Measurements from ENCODE around the gene SH2D6.

The SH2D6 gene

DNA sequence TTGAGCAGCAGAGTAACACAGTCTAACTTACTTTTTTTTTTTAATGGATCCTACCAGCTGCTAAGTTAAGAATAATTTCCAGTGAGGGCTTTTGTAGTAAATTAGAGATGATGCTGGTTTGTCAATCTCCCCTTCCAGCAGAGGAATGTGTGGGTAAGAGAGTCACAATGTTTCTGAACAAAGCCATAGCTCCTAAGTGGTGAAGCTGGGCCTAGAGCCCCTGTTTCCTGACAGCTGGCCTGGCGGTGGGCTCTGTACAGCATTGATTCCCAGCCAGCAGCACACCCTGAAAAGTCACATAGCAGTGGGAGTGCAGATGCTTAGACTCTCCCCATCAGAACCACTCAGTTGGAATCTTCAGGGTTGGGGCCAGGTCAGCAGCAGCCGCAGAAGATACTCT lies 32.8 kb upstream of the SH2D6 start:
- Histone ChIP-seq H3K4me2 (ENCODE audit: low read depth, low read length, poor library complexity, severe bottlenecking) (no peak overlapping the region), H3K27ac (ENCODE audit: low read depth, low read length) (no peak overlapping the region), H2AFZ (ENCODE audit: low read depth, low read length, severe bottlenecking) (no peak overlapping the region), H3K36me3 (ENCODE audit: low read length) (peaks cover 5% of the 10 kb centered on the region; the same call in 1 of the 2 replicates), H3K4me3 (ENCODE audit: insufficient read depth, low read length, poor library complexity, severe bottlenecking) (no peak overlapping the region), H3K79me2 (ENCODE audit: insufficient read depth, low read length) (no peaks in the 10 kb centered on the region), H3K9me3 (ENCODE audit: insufficient read depth, low read length) (no peaks in the 10 kb centered on the region), H3K9me2 (replicated peaks; ENCODE audit: insufficient read depth, low read length) (no peaks in the 10 kb centered on the region), H3K27me3 (ENCODE audit: low read length) (no peaks in the 10 kb centered on the region), H3K9ac (ENCODE audit: low read length) (no peak overlapping the region), H4K20me1 (ENCODE audit: low read depth, low read length) (no peaks in the 10 kb centered on the region), H3F3A (ENCODE audit: insufficient read depth) (no peaks in the 10 kb centered on the region)
- TF ChIP-seq EZH2phosphoT487 (conservative IDR thresholded peaks at IDR 0.05; ENCODE audit: low read length) = no peak
- TF ChIP-seq, protein P1, sequence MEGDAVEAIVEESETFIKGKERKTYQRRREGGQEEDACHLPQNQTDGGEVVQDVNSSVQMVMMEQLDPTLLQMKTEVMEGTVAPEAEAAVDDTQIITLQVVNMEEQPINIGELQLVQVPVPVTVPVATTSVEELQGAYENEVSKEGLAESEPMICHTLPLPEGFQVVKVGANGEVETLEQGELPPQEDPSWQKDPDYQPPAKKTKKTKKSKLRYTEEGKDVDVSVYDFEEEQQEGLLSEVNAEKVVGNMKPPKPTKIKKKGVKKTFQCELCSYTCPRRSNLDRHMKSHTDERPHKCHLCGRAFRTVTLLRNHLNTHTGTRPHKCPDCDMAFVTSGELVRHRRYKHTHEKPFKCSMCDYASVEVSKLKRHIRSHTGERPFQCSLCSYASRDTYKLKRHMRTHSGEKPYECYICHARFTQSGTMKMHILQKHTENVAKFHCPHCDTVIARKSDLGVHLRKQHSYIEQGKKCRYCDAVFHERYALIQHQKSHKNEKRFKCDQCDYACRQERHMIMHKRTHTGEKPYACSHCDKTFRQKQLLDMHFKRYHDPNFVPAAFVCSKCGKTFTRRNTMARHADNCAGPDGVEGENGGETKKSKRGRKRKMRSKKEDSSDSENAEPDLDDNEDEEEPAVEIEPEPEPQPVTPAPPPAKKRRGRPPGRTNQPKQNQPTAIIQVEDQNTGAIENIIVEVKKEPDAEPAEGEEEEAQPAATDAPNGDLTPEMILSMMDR (IDR thresholded peaks at IDR 0.05; ENCODE audit: insufficient read depth, low read length, poor library complexity, severe bottlenecking) = no peak

DNA sequence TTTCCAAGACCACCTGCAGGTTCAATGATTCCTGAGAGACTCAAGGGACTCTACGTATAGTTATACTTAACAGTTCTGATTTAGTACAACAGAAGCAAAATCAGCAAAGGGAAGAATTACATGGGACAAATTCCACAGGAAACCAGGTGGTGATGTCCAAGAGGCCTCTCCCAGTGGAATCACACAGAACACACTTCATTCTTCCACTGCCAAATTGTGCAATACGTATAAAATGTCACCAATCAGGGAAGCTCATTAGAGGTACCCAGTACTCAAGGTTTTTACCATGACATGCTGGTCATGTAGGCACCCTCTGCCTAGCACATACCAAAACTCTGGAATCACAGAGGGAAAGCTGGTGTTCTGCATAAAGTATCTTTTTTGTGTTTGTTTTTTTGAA lies 30.8 kb upstream of the SH2D6 start:
- Histone ChIP-seq H3K4me2 (ENCODE audit: low read depth, low read length, poor library complexity, severe bottlenecking) (no peak overlapping the region), H2AFZ (ENCODE audit: low read depth, low read length, severe bottlenecking) (no peak overlapping the region), H3K4me3 (ENCODE audit: insufficient read depth, low read length, poor library complexity, severe bottlenecking) (no peak overlapping the region), H3K9me2 (replicated peaks; ENCODE audit: insufficient read depth, low read length) (no peaks in the 10 kb centered on the region), H3K9me3 (ENCODE audit: insufficient read depth, low read length) (no peaks in the 10 kb centered on the region), H4K20me1 (ENCODE audit: low read depth, low read length) (no peaks in the 10 kb centered on the region), H3K27ac (ENCODE audit: low read depth, low read length) (no peak overlapping the region), H3K9ac (ENCODE audit: low read length) (no peak overlapping the region), H3K79me2 (ENCODE audit: insufficient read depth, low read length) (no peaks in the 10 kb centered on the region), H3K27me3 (ENCODE audit: low read length) (no peaks in the 10 kb centered on the region), H3F3A (ENCODE audit: insufficient read depth) (no peaks in the 10 kb centered on the region), H3K36me3 (ENCODE audit: low read length) (no peaks in the 10 kb centered on the region)
- TF ChIP-seq, protein P1 (IDR thresholded peaks at IDR 0.05; ENCODE audit: insufficient read depth, low read length, poor library complexity, severe bottlenecking) = no peak
- TF ChIP-seq EZH2phosphoT487 (conservative IDR thresholded peaks at IDR 0.05; ENCODE audit: low read length) = no peak

DNA sequence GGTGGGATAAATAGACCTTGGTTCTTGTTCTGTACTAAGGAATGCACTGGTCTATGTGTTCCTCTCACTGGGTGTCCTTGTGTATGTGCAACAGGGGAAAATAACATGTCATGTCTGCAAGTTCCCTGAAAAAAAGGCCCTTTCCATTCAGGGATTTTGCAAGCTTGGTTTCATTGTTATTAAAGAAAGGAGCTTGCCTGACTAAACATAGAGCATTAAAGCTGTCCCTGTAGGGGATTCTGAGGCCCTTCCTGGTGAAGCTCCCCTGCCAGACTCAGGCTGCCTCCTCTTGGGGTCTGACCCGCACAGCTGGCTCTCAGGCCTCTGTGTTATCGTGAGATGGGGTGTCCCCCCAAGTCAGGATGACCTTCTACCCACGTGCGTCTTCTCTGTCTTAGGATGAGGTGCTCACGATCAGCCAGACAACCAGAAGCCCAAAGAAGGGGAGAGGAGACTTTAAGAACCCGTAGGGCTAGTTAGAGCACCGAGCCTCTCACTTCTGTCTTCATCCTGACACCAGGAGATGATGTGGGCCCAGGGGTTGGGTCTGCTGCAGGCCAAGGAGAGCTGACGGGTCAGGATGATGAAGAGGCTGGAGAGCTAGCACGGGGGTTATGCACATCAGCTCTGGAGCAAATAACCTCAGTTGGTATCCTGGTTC lies 29.5 kb upstream of the SH2D6 start:
- Histone ChIP-seq H3K9ac (ENCODE audit: low read length) (no peak overlapping the region), H3F3A (ENCODE audit: insufficient read depth) (no peaks in the 10 kb centered on the region), H2AFZ (ENCODE audit: low read depth, low read length, severe bottlenecking) (no peak overlapping the region), H3K27ac (ENCODE audit: low read depth, low read length) (no peak overlapping the region), H3K4me3 (ENCODE audit: insufficient read depth, low read length, poor library complexity, severe bottlenecking) (no peak overlapping the region), H3K9me2 (replicated peaks; ENCODE audit: insufficient read depth, low read length) (no peaks in the 10 kb centered on the region), H3K36me3 (ENCODE audit: low read length) (no peaks in the 10 kb centered on the region), H3K27me3 (ENCODE audit: low read length) (no peaks in the 10 kb centered on the region), H3K4me2 (ENCODE audit: low read depth, low read length, poor library complexity, severe bottlenecking) (no peak overlapping the region), H4K20me1 (ENCODE audit: low read depth, low read length) (no peaks in the 10 kb centered on the region), H3K9me3 (ENCODE audit: insufficient read depth, low read length) (no peaks in the 10 kb centered on the region), H3K79me2 (ENCODE audit: insufficient read depth, low read length) (no peaks in the 10 kb centered on the region)
- TF ChIP-seq, protein P1 (IDR thresholded peaks at IDR 0.05; ENCODE audit: insufficient read depth, low read length, poor library complexity, severe bottlenecking) = no peak
- no peak for TF ChIP-seq EZH2phosphoT487 (conservative IDR thresholded peaks at IDR 0.05; ENCODE audit: low read length)

Data from SU-DHL-6 (cell line).